Activated CD8-positive, alpha-beta memory T cell treated with anti-CD3 and anti-CD28 coated beads for 48 hours (primary cell): ENCODE results near the gene CATSPER3.

Experiments
- DNase-seq, 3 experiments: peaks; one replicate each; pipeline ENCODE4 v3.0.0-alpha.2; 2020; ENCODE audit warnings: low read depth in 2 of 3, low spot score in 2 of 3

The CATSPER3 gene

GRCh38 chr5:135029477-135030122, 61.9 kb downstream of the CATSPER3 start:
- DNase-seq, result no peak

- DNase-seq, result no peak
These were observed 62.6 kb downstream of the CATSPER3 start for GRCh38 chr5:135030123-135030955.

DNA sequence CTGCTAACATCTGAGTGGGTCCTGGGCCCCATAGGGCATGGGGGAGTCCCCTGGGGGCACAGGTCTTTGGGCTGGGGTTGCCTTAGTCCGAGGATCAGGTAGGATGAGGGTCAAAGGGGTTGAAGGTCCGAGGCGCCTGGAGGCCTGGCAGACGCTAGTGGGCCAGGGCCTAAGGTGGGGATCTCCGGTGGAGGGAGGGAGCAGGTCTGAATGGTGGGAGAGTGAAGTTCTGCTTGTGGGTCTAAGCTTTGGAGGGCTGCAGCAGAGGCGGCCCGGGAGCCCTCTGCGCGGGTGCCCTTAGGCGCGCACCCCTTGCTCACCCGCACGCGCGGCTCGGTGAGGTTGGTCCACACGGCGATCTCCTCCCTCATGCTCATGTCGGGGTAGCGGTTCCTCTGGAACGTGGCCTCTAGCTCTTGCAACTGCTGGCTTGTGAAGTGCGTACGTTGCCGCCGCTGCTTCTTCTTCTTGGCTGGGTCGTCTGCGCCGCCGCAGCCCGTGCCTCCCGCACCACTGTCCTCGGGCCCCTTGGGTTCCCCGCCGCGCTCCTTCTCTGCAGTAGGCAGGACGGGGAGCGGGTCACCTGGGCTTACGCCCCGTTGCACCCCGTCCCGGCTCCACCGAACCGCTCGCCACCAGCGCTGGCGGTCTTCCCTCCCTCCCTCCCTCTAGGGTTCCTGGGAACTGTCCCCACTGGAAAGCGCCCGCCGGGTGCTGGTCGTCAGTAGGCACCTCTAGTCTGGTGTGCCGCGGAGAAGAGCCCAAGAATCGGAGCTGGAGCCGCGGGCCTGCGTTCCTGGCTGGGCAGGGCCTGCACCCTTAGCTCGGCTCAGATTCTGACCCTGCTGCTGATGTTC, 63.5 kb downstream of the CATSPER3 start:
- no peak for DNase-seq

DNA sequence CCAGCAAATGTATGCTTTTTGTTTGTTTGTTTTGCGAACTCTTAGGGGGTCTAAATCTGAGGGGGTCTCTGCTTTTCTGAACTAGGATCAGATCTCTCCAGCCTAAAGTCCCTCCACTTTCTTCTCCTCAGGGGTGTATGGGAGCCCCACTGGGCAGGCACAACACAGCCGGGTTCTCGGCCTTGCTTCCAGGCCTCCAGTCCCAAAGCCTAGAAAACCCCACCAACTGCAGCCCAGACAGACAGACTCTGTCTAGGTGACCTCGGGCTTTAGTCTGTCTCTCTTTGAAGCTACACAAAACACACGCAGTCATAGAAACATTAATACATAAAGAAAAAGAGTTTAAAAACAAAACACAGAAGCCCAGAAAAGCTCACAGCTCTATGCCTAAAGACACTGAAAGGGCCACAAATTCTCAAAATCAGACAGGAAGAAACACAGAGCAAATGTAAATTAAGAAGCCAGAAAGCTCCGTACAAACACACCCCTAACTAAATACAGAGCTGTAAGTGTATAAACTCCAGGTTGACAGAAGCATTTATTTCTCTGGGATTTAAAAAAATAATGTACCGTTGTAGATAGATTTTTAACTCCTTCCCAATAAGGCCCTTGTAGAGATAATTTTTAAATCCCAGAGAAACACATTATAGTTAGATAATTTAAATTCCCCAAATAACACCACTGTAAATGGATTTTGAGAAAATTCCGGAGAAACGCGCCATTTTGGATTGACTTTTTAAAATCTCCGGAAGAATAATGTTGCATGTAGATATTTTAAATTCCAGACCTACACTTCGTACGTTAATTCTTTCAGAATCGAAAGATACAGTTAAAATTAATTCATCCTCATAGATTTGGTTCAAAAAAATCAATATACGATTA, 64.3 kb downstream of the CATSPER3 start:
- no peak for DNase-seq

- no peak for DNase-seq
These were observed 64.9 kb downstream of the CATSPER3 start for GRCh38 chr5:135032695-135032998.

DNA sequence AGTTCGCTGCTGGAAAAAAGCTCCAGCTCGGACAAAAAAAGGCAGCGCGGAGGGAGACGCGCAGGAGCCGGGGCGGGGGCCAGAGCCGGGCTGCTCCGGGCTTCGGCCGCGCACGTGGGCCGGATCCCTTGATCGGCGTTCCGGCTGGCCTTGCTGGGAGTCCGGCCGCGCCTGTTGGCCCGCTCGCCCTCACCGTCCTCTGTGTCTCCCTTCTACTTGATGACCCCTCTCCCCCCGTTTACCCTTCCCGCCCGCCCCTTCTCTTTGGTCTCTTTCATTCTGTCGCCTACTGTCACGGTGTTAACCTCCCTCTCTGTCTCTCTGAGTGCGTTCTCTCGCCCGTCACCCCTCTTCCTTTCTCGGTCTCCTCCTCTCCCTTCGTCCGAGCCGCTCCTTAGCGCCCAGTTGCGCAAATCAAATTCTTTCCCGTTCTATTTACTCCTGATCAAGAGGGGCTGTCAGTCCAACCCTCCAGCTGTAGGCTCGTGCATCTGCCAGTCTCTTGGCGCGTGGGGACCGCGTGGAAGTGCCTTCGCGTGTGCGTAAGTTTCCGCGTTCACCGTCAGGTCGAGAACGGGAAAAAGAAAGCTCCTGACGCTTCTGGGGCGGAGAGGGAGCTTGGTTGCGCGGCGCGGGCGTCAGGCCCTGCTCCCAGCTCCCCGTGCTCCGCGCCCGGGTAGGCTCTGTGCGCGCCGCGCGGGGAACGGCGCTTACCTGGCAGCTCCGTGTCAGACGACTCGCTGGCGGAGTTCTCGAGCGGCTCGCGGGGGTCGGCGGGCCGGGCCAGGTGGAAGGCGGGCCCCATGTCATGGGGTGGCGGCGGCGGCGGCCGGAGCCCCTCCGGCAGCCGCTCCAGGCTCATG, 65.5 kb downstream of the CATSPER3 start:
- no peak for DNase-seq

DNA sequence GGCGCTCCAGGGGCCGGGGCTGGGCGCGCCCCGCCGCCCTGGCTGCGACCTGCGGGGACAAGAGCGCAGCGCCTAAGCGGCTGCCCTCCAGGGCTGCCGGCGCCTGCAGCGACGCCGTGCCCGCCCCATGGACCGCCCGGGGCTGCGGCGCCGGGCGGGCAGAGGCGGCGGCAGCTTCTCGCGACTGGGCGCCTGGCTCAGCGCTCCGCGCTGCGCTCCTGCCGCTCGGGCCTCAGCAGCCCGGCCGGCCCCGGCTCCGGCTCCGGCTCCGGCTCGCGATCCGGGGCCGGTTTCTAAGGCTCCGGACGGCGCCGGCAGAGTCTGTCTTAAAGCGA, 66.2 kb downstream of the CATSPER3 start, which contains the start of gene PITX1:
TSS of gene PITX1 (minus strand) at position 328 of the 335 bp plus-strand sequence. CDS start 347 bp downstream, outside the sequence.
- no peak for DNase-seq

DNA sequence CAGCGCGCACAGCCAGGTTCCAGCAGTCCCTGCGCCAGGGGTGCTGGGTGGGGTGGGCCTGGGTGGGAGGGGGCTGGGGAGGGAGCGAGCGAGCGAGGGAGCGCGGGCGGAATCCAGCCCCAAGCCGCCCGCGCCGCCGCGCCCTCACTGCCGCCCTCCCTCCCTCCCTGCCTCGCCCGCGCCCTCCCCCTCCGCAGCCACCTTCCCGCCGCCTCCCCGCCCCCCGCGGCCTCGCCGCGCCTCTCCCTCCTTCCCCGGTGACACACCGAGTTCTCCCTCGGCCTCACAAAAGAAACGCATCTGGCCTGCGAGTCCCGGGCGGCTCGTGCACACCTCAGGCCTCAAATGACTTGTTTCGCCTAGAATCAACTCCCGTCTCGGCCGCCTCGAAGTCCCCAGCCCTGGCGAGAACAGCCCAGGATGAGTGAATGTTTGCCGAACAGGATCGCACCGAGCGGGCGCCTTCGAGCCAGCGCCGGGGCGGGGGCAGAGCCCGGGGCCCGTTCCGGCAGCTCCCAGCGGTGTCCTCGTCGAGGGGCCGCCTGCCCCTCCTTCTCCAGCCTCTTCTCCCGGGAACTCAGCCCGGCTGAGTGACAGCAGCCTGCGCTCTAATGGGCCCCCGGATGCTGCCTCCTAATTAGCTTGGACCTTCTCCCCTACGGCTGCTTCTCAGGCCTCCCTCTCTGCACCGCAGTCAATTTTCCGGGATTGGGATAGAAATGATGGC, 66.7 kb downstream of the CATSPER3 start:
- DNase-seq, result no peak

DNA sequence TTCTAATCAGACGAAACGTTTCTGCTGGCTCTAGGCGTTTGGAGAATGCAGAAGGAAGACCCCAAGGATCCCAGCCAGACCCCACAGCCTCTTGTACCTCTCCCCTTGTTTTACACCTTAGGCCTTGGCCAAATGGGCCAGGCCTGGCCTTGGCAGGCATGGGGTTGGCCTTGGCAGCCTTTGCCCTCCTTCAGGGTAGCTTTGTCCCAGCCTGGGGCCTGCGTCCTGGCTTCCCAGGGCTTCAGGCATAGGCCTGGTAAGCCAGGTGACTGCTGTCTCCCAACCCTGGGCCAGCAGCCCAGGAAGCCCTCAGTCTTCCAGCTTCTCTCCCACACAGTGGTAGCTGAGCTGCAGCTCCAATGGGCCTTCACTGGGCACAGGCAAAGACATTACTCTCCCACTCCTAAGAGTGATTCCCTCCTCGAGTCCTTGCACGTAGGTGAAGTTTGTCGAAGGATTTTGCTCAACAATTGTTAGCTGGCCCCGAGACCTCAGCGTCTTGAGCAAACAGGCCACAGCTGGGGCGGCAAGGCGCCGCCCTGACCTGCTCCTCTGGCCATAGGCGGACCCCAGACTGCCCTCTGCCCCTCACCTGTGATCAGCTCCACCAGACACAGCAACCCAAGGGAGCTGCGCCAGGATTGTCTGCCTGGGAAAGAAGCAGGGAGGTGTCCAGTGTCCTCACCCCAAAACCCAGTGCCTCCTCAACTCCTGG, 67.4 kb downstream of the CATSPER3 start:
- DNase-seq, result no peak

- DNase-seq, result no peak
These were observed 67.9 kb downstream of the CATSPER3 start for GRCh38 chr5:135035678-135036030.

GRCh38 chr5:135036405-135036804, 68.7 kb downstream of the CATSPER3 start:
- DNase-seq, result no peak

DNA sequence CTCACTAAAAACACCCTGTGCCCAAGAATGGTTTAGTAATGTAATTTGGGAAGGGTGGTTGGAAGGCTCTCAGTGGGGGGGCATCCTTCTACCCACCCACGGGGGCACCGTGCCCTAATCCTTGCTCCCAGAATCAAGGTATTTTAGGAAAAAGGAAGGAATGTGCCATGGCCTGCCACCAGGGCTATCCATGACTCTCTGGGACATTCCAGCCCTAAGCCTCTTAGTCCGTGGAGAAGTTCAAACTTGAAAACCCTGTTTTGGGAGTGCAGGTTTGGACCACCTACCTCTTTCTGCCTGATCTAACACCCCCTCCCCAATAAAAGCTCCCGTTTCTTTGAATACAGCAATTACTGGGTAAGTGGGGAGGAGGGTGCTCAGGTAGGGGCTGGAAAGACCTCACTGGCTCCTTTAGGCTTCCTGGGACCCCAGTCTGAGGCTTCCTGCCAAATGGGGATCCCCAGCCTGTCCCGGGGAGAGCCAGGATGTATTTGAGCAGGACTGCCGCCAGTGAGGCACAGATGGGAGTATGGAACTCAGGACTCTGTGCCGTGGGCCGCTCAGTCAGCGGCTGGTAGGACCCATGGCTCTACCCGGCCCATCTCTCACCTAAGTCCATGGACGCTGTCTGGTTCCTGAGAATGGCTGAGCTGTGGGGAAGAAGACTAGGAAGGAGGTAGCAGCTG, 70.0 kb downstream of the CATSPER3 start:
- DNase-seq, result no peak

DNA sequence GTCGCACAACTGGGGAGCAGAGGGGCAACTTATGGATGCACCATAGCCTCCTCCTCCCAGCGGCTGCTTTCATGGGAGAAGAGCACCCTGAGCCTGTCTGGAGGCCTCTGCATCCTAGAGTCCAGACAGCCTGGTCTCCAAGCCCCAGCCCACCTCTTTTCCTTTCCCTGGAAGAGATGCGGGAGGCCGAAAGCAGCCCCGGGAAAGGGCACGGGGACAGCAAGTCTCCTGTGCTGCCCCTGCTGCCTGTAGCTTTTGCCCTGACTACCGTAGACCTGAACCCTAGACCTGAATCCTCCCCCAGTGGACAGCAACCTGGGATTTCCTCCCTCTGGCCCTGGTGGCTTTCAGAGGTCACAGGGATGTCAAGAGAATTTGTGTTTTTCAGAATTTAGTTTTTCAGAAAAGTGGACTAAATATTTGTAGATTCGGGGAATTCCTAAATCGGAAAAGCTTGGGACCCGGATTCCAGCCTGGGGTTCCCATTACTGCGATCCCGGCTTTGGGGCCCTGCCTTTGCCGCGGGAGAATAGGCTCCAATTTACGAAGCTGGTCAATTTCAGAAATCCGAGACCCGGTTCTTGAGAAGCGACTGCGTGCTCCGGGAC, 70.6 kb downstream of the CATSPER3 start:
- no peak for DNase-seq

DNA sequence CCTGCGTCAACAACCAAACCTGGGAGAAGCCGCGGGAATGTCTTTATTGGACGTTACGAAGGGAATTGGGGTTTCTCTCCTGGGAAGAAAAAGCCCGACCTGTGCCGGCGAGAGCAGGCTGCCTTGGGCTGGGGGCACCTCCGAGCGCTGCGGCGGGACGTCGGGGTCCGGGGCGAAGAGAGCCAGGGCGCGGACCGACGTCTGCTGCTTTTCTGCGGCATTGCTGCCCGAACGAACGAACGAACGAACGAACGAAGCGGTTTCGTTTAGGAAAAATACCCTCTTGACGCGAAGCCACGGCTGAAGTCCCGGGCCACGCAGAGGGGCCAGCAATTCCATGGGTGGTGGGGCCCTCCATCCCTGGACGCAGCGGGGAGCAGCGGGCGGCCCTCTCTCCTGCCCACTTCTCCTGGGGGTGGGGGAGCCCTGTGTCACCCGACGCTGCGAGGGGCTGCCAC, 71.1 kb downstream of the CATSPER3 start:
- DNase-seq, result no peak

DNA sequence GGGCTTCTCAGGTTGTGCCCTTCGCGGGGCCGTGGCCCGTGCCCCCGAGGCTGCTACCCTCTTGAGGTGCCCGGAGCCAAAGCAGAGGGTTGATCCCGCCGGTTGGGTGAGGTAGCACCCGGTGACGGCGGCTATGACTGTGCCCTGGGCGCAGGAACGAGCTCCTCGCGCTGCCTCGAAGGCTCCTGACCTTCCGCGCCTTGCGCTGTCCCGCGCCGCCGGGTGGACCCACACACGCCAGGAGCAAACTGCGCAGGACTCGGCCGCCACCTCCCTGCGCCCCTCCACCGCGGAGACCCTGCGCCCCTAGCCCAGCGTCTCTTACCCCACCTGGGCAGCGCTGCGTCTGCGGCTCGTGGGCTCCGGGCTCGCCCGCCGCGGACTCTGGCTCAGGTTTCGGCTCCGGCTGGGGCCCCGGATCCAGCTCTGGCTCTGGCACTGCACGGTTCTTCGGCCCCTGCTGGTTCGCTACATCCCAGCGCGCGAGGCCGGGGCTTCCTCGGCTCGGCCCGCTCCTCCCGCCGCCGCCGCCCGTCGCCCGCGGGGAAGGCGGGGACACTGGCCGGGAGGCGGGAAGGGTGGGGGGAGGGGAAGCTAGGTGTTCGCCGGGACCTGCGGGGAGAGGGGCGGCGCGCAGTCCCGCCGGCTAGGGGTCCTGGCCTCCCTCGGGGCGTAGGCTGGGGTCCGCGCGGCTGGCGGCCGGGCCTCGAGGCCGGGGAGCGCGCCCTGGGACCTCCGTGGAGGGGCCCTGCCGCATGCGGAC, 71.7 kb downstream of the CATSPER3 start:
- no peak for DNase-seq

- no peak for DNase-seq
These were observed 72.3 kb downstream of the CATSPER3 start for GRCh38 chr5:135040034-135040332.
